Neural cell (in vitro differentiated cells): ENCODE results near the gene LCOR. TPM values are rescaled to one million over a fixed set of nuclear protein-coding genes. Genes with fewer than 3 reads are reported as not detected.
"Not testable (repeated sequence)": the region's sequence is repeated elsewhere in the genome, so short reads cannot be mapped to it uniquely, and the experiment has no call there.

Experiments used
- H2AFZ ChIP-seq: fragments of 200-600, 300-800 bp; sonication (generic), shearing (Covaris generic); 2 replicates; pipeline ENCODE4 v1.6.0; 2014; ENCODE audit warnings: low read depth, mild to moderate bottlenecking, antibody characterized with exemption, low read length, moderate library complexity
- H3F3A ChIP-seq: fragments of 200-600 bp; shearing (Covaris generic); 2 replicates; pipeline ENCODE4 v1.6.1; 2016; ENCODE audit warnings: mild to moderate bottlenecking, moderate library complexity, mixed read lengths, antibody characterized with exemption, low read length; ENCODE audit not compliant: insufficient read depth, poor library complexity, severe bottlenecking
- H3K27ac ChIP-seq: fragments of 200-600, 300-800 bp; sonication (generic), shearing (Covaris generic); 2 replicates; pipeline ENCODE4 v1.5.1; 2014; ENCODE audit warnings: mild to moderate bottlenecking, low read length, moderate library complexity
- H3K27me3 ChIP-seq: fragments of 300-800, 200-600 bp; sonication (generic), shearing (Covaris generic); 2 replicates; pipeline ENCODE4 v1.6.0; 2014; ENCODE audit warnings: mild to moderate bottlenecking, low read depth, low read length, moderate library complexity; ENCODE audit not compliant: insufficient read depth
- H3K36me3 ChIP-seq: fragments of 300-800, 200-600 bp; sonication (generic), shearing (Covaris generic); 2 replicates; pipeline ENCODE4 v1.5.1; 2014; ENCODE audit warnings: mild to moderate bottlenecking, antibody characterized with exemption, low read length, moderate library complexity; ENCODE audit not compliant: insufficient read depth
- H3K4me2 ChIP-seq: fragments of 300-800, 200-600 bp; sonication (generic), shearing (Covaris generic); 2 replicates; pipeline ENCODE4 v1.6.0; 2014; ENCODE audit warnings: mild to moderate bottlenecking, low read length
- H3K4me3 ChIP-seq: fragments of 300-800, 200-600 bp; sonication (generic), shearing (Covaris generic); 2 replicates; pipeline ENCODE4 v1.5.1; 2014; ENCODE audit warnings: mild to moderate bottlenecking, low read length, moderate library complexity
- H3K79me2 ChIP-seq: fragments of 200-600 bp; shearing (Covaris generic); replicated peaks from 2 replicates; pipeline ENCODE4 v1.6.0; 2014; ENCODE audit warnings: mild to moderate bottlenecking, low read length, moderate library complexity; ENCODE audit not compliant: insufficient read depth
- H3K9ac ChIP-seq: fragments of 300-800, 200-600 bp; sonication (generic), shearing (Covaris generic); 2 replicates; pipeline ENCODE4 v1.6.1; 2016; ENCODE audit warnings: mild to moderate bottlenecking, low read length, mixed read lengths
- H3K9me2 ChIP-seq: fragments of 200-600 bp; shearing (Covaris generic); 2 replicates; pipeline ENCODE4 v1.6.1; 2016; ENCODE audit warnings: mild to moderate bottlenecking, low read length, mixed read lengths; ENCODE audit not compliant: insufficient read depth
- H3K9me3 ChIP-seq: fragments of 200-600, 300-800 bp; sonication (generic), shearing (Covaris generic); 2 replicates; pipeline ENCODE4 v1.6.1; 2016; ENCODE audit warnings: mild to moderate bottlenecking, mixed run types, low read length, moderate library complexity, mixed read lengths
- H4K20me1 ChIP-seq: fragments of 200-600 bp; shearing (Covaris generic); 2 replicates; pipeline ENCODE4 v1.6.1; 2016; ENCODE audit warnings: mild to moderate bottlenecking, mixed run types; ENCODE audit not compliant: insufficient read depth
- CTCF ChIP-seq: fragments of 450-650 bp; IDR thresholded peaks from 2 replicates; pipeline ENCODE4 v1.5.1; 2014; ENCODE audit warnings: antibody characterized with exemption, mild to moderate bottlenecking, moderate library complexity; ENCODE audit not compliant: poor library complexity, severe bottlenecking
- EP300 ChIP-seq: fragments of 450-650 bp; conservative IDR thresholded peaks from 2 replicates; pipeline ENCODE4 v1.6.1; 2014; ENCODE audit warnings: antibody characterized with exemption, mild to moderate bottlenecking, moderate library complexity; ENCODE audit not compliant: poor library complexity, severe bottlenecking
- EZH2 ChIP-seq: fragments of 200-600, 300-800 bp; shearing (Covaris generic), sonication (generic); IDR thresholded peaks from 2 replicates; pipeline ENCODE4 v1.6.1; 2014; ENCODE audit warnings: antibody characterized with exemption, low read length, borderline replicate concordance, mild to moderate bottlenecking; ENCODE audit not compliant: insufficient read depth, poor library complexity, severe bottlenecking
- MXI1 ChIP-seq: fragments of 450-650 bp; conservative IDR thresholded peaks from 2 replicates; pipeline ENCODE4 v1.6.1; 2014; ENCODE audit warnings: antibody characterized with exemption, mild to moderate bottlenecking; ENCODE audit not compliant: poor library complexity, severe bottlenecking
- RAD21 ChIP-seq: fragments of 450-650 bp; conservative IDR thresholded peaks from 2 replicates; pipeline ENCODE4 v1.6.1; 2014; ENCODE audit warnings: antibody characterized with exemption, mild to moderate bottlenecking, moderate library complexity
- REST ChIP-seq: IDR thresholded peaks from 2 replicates; pipeline ENCODE4 v1.6.1; 2012; ENCODE audit warnings: borderline replicate concordance
- TAF1 ChIP-seq: IDR thresholded peaks from 2 replicates; pipeline ENCODE4 v1.6.1; 2012; ENCODE audit warnings: low read depth
- polyA plus RNA-seq: library from polyadenylated mRNA; depleted of rRNA; stranded (reverse); fragments of >200 nt; gene quantifications from 2 replicates; pipeline ENCODE4 v1.2.3, GENCODE V29; 2014

The LCOR gene
- polyA plus RNA-seq, 1 donor from 2014 or later, result 61.1 TPM

GRCh38 chr10:96814264-96814663 is 17.8 kb upstream of the LCOR start:
- Histone ChIP-seq H3K36me3 (no peaks in the 10 kb centered on the region), H3K9me2 (no peaks in the 10 kb centered on the region), H2AFZ (no peak overlapping the region), H3K27me3 (no peaks in the 10 kb centered on the region), H3K4me3 (no peak overlapping the region), H3K9me3 (no peaks in the 10 kb centered on the region), H3K9ac (no peak overlapping the region), H4K20me1 (no peaks in the 10 kb centered on the region), H3K79me2 (no peaks in the 10 kb centered on the region), H3K4me2 (no peak overlapping the region), H3F3A (no peaks in the 10 kb centered on the region), H3K27ac (no peak overlapping the region)
- TF ChIP-seq EP300, result no peak
- no peak for TF ChIP-seq CTCF
- TF ChIP-seq RAD21, result no peak
- TF ChIP-seq TAF1, result no peak

GRCh38 chr10:96818971-96819370 is 13.1 kb upstream of the LCOR start:
- H3K9me3 ChIP-seq, H3K4me3 ChIP-seq, H2AFZ ChIP-seq, H3K9me2 ChIP-seq, H3K36me3 ChIP-seq, H3K27ac ChIP-seq, H3F3A ChIP-seq, H3K27me3 ChIP-seq, H3K79me2 ChIP-seq, H4K20me1 ChIP-seq, H3K4me2 ChIP-seq, H3K9ac ChIP-seq: not testable (repeated sequence)

- Histone ChIP-seq H4K20me1 (no peaks in the 10 kb centered on the region), H3K4me3 (no peak overlapping the region), H3K9me3 (no peaks in the 10 kb centered on the region), H3K4me2 (no peak overlapping the region), H3K79me2 (no peaks in the 10 kb centered on the region), H2AFZ (no peak overlapping the region), H3K27ac (no peak overlapping the region), H3K9ac (no peak overlapping the region), H3K27me3 (no peaks in the 10 kb centered on the region), H3F3A (no peaks in the 10 kb centered on the region), H3K9me2 (no peaks in the 10 kb centered on the region), H3K36me3 (no peaks in the 10 kb centered on the region)
- TF ChIP-seq REST (no peak), RAD21 (no peak), MXI1 (no peak), EZH2 (no peak)
Observed at GRCh38 chr10:96820765-96821164, 11.3 kb upstream of the LCOR start.
